ENCODE results near the gene ERAP2.

- no peak for TF ChIP-seq CTCF (IDR thresholded peaks at IDR 0.05)
- no peak for TF ChIP-seq POLR2AphosphoS5 (IDR thresholded peaks at IDR 0.05; ENCODE audit: insufficient read depth in 1 of 2, low read depth in 1 of 2)
These were observed 75.9 kb downstream of the ERAP2 start for GRCh38 chr5:96952118-96952750.
